ENCODE data around the gene LAMA5.

Gene LAMA5

DNA sequence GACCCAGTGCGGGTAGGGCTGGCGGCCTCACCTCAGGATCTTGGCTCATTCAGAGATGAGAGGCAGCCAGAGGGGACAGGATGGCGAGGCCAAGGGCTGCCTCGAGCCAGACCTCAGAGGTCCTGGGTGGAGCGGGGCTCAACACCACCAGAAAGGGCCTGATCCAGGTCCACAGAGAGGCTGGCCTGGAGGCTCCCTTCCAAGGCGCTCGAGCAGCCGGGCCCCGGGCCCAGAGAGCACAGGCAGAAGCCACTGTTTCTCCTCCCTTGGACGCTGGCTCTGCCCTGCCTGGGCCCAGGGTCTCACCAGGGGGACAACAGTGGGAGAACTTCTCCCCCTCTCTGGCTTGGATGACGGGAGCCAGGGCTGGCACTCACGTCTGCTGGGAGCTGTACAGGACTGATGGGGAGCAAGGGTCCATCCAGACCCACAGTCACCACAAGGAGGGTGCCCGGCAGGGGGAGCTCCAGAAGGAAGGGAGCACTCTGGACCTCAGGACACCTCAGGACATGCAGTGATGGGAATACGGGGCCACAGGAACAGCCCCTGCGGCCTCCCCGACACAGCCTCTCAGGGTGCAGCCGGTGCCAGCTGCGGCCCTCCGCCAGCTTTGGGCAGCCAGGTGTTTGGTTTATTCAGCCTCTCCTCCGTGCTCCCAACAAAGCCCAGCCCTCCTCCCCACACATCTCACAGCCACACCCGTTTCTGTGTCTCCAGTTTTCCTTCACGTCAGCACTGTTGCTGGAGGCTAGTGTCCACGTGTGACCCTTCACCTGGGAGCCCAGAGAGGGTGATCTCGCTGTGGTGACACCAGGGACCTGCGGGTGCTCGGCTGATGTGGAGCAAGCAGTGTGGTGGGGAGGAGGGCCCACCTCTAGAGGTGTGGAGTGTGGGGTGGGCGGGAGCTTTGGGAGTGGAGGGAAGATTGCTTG, 28.5 kb upstream of the LAMA5 start:
- DNase-seq (ENCODE audit: low read depth), result no peak
- TF ChIP-seq, protein P1, sequence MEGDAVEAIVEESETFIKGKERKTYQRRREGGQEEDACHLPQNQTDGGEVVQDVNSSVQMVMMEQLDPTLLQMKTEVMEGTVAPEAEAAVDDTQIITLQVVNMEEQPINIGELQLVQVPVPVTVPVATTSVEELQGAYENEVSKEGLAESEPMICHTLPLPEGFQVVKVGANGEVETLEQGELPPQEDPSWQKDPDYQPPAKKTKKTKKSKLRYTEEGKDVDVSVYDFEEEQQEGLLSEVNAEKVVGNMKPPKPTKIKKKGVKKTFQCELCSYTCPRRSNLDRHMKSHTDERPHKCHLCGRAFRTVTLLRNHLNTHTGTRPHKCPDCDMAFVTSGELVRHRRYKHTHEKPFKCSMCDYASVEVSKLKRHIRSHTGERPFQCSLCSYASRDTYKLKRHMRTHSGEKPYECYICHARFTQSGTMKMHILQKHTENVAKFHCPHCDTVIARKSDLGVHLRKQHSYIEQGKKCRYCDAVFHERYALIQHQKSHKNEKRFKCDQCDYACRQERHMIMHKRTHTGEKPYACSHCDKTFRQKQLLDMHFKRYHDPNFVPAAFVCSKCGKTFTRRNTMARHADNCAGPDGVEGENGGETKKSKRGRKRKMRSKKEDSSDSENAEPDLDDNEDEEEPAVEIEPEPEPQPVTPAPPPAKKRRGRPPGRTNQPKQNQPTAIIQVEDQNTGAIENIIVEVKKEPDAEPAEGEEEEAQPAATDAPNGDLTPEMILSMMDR (IDR thresholded peaks at IDR 0.05; ENCODE audit: insufficient read depth, low read depth, low read length, missing control alignments), result no peak
- H3K4me3 ChIP-seq (ENCODE audit: low read length), result no peak overlapping the region

DNA sequence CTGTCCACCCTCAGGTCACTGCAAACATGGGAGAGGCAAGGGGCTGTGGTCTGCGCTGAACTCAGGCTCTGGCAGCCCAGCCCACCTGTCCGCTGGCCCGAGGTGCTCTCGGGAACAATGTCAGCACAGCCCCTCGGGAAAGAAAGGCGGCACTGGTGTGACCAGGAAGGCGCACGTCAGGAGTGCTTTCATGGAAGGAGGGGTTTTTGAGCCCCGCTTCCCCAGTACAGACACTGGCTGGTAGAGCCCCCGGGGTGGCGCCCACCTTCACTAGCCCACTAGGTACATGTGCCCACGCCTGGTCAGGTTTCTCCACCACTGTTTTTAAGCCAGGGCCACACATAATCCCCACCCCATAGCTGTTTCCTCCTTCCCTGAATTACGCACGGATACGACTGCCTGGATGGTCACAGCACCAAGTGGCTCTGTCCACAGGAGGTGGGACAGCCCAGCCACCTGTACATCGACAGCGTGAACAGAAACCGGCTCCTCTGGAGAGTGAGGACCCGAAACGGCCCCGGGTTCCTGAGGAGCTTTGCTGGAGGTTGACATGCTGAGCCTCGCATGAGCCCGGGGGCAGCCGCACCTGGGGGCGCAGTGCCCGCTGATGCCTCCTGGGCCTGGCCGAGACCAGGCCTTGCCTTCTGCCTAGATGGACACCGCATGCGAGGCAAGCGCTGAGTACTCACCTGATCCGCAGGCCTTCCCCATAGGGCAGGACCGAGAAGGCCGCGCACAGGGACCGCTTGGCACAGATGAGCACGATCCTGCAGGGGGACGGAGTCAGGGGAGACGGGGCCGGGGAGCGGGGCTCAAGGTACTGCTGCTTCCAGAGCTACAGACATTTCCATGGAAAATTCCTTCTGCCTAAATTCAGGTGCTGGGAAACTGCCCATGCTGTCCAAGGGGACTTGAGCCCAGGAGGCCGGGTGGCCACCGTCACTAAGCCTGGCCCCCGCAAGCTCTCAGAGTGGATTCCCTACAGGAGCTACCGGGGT, 27.4 kb upstream of the LAMA5 start:
- no peak overlapping the region for H3K4me3 ChIP-seq (ENCODE audit: low read length)
- TF ChIP-seq, protein P1 (IDR thresholded peaks at IDR 0.05; ENCODE audit: insufficient read depth, low read depth, low read length, missing control alignments), result no peak
- DNase-seq (ENCODE audit: low read depth), result no peak

DNA sequence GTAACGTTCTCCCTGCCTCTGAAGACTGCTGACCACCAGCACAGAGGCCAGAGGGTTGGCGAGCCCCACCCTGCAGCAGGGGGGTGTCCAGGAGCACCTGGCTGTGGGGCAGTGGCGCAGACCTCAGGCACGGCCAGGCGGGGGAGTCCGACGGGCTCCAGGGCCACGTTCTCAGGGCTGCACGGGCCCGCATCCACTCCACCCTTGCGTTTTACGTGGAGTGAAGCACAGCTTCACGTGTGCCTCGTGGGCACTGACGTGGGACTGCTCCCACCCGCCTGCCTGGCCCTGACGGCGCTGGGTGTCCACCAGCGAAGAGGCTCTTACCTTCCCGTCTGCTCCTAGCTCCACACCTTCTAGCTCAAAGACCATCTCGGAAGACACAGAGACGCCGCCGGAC, 26.7 kb upstream of the LAMA5 start:
- DNase-seq (ENCODE audit: low read depth), result no peak
- H3K4me3 ChIP-seq (ENCODE audit: low read length), result no peak overlapping the region
- TF ChIP-seq, protein P1 (IDR thresholded peaks at IDR 0.05; ENCODE audit: insufficient read depth, low read depth, low read length, missing control alignments), result no peak

DNA sequence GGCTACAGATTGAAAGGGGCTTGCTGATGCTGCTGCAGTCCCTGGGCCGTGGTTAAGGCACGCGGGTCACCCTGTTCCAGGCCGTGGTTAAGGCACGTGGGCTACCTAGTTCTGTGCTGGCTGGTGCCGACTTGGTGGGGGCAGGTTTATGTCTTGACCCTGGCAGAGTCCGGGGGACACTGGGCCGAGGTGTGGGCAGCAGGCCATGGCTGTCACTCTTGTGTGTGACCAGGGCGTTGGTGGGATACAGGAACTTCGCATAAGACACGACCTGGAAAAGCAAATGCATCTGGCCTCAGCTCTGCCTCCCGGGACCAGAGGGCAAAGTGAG, 26.2 kb upstream of the LAMA5 start:
- no peak overlapping the region for H3K4me3 ChIP-seq (ENCODE audit: low read length)
- TF ChIP-seq, protein P1 (IDR thresholded peaks at IDR 0.05; ENCODE audit: insufficient read depth, low read depth, low read length, missing control alignments), result no peak

DNA sequence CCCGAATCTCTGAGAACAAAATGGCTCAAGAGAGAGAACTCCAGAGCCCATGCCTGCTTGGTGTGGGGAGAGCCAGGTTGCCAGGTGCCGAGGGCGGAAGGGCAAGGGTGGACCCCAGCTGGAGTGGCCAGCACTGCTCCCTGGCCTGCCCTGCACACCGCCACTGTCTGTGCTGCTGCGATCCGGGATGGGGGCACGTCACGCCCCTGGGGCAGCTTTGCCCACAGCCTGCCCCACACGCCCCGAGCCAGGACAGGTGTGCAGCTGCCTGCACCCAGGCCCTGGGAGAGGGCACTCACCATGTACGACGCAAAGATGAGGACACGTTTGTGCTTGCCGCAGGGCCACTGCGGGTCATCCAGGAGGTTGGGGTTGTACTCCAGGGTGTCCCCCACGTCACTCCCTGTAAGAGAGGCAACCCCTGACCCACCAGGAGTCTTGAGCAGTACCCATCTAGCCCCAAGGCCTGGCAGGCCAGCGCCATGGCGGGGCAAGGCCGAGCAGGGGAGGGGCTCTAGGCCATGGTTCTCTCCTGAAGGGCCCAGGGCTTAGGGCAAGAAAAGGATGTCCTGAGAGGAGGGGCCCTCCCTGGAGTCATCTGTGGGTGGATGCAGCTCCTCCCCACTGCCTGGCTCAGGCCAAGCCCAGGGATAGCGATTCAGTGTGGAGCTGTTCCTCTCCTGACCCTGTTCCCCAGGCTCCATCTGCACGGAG, 25.7 kb upstream of the LAMA5 start:
- no peak overlapping the region for H3K4me3 ChIP-seq (ENCODE audit: low read length)
- DNase-seq (ENCODE audit: low read depth), result no peak
- TF ChIP-seq, protein P1 (IDR thresholded peaks at IDR 0.05; ENCODE audit: insufficient read depth, low read depth, low read length, missing control alignments), result no peak

More for the DNA sequence above, 26.2 kb upstream of the LAMA5 start:
- DNase-seq (ENCODE audit: low read depth), result no peak

DNA sequence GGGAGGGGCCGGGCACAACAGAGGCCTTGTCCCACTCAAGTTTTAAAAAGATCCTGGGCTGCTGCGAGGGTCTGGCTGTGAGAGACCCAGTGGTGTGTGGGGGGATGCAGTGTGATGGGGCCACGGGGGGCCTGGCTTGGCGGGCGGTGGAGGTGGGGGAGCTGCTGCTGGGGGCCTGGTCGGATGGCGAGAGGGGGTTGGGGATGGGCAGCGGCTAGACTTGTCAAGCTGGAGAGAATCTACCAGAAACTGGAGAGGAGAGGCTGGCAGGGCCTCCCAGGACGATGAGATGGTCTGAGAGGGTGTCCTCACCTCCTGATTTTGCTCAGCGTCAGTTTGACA, 24.9 kb upstream of the LAMA5 start:
- H3K4me3 ChIP-seq (ENCODE audit: low read length), result no peak overlapping the region
- no peak for DNase-seq (ENCODE audit: low read depth)
- TF ChIP-seq, protein P1 (IDR thresholded peaks at IDR 0.05; ENCODE audit: insufficient read depth, low read depth, low read length, missing control alignments), result no peak

All from epithelial cell of esophagus (primary cell).